ENCODE measurements around the gene CHRDL1. TPM values are rescaled to one million over a fixed set of nuclear protein-coding genes. Genes with fewer than 3 reads are reported as not detected.
"Not testable (repeated sequence)": the region's sequence is repeated elsewhere in the genome, so short reads cannot be mapped to it uniquely, and the experiment has no call there.

CHRDL1 gene
- total and polyA plus RNA-seq, 2 donors (not counting 1 experiment from before 2014, with no cell fraction given) = 4.5 to 10.1 TPM

GRCh38 chrX:110836001-110836400 lies 40.4 kb upstream of the CHRDL1 start:
- Histone ChIP-seq H3K79me2 (ENCODE audit: control insufficient read depth, insufficient read depth, low read length) (no peaks in the 10 kb centered on the region), H3K9me3 (ENCODE audit: control insufficient read depth, insufficient read depth, low read depth, low read length) (no peaks in the 10 kb centered on the region)

GRCh38 chrX:110825972-110826371 lies 30.4 kb upstream of the CHRDL1 start:
- H3K4me1 ChIP-seq (ENCODE audit: control insufficient read depth, extremely low read depth, insufficient read depth, low read length) = no peaks in the 10 kb centered on the region

More at GRCh38 chrX:110836001-110836400, 40.4 kb upstream of the CHRDL1 start:
- no peak for DNase-seq (ENCODE audit: low read depth in 2 of 2)
- Histone ChIP-seq H4K20me1 (ENCODE audit: control insufficient read depth, extremely low read depth, insufficient read depth, low read length) (no peaks in the 10 kb centered on the region), H2AFZ (ENCODE audit: low read length) (no peak overlapping the region), H3K4me3 (replicated peaks in 1 of 4; ENCODE audit: control extremely low read depth in 1 of 4, insufficient read depth in 1 of 4, low read depth in 3 of 4, low read length in 4 of 4) (no peak overlapping the region), H3K4me2 (ENCODE audit: extremely low read depth, insufficient read depth, low read length) (no peak overlapping the region), H3K36me3 (ENCODE audit: control insufficient read depth, insufficient read depth, low read length) (no peaks in the 10 kb centered on the region), H3K4me1 (ENCODE audit: control insufficient read depth, extremely low read depth, insufficient read depth, low read length) (no peaks in the 10 kb centered on the region), H3K27ac (ENCODE audit: insufficient read depth, low read length) (no peak overlapping the region), H3K27me3 (ENCODE audit: control insufficient read depth, insufficient read depth, low read length) (no peaks in the 10 kb centered on the region), H3K9ac (ENCODE audit: insufficient read depth, low read length) (no peak overlapping the region)
- TF ChIP-seq EZH2 (IDR thresholded peaks at IDR 0.05; ENCODE audit: low read length, missing control alignments) = no peak
- no peak for TF ChIP-seq CTCF (conservative IDR thresholded peaks at IDR 0.05 in 1 of 2, IDR thresholded peaks at IDR 0.05 in 1 of 2; ENCODE audit: low read depth in 1 of 2, low read length in 2 of 2)

GRCh38 chrX:110816543-110816942 lies 20.9 kb upstream of the CHRDL1 start:
- not testable (repeated sequence) for H2AFZ ChIP-seq (ENCODE audit: low read length); H3K9me3 ChIP-seq (ENCODE audit: control insufficient read depth, insufficient read depth, low read depth, low read length)

More at GRCh38 chrX:110825972-110826371, 30.4 kb upstream of the CHRDL1 start:
- DNase-seq (ENCODE audit: low read depth in 2 of 2) = no peak
- no peaks in the 10 kb centered on the region for H4K20me1 ChIP-seq (ENCODE audit: control insufficient read depth, extremely low read depth, insufficient read depth, low read length)
- no peaks in the 10 kb centered on the region for H3K36me3 ChIP-seq (ENCODE audit: control insufficient read depth, insufficient read depth, low read length)
- no peak overlapping the region for H3K9ac ChIP-seq (ENCODE audit: insufficient read depth, low read length)
- H3K9me3 ChIP-seq (ENCODE audit: control insufficient read depth, insufficient read depth, low read depth, low read length) = no peaks in the 10 kb centered on the region
- no peak overlapping the region for H3K4me2 ChIP-seq (ENCODE audit: extremely low read depth, insufficient read depth, low read length)
- no peaks in the 10 kb centered on the region for H3K27me3 ChIP-seq (ENCODE audit: control insufficient read depth, insufficient read depth, low read length)
- H3K27ac ChIP-seq (ENCODE audit: insufficient read depth, low read length) = no peak overlapping the region
- H3K4me3 ChIP-seq (replicated peaks in 1 of 4; ENCODE audit: control extremely low read depth in 1 of 4, insufficient read depth in 1 of 4, low read depth in 3 of 4, low read length in 4 of 4) = no peak overlapping the region
- no peak overlapping the region for H2AFZ ChIP-seq (ENCODE audit: low read length)
- TF ChIP-seq CTCF (conservative IDR thresholded peaks at IDR 0.05 in 1 of 2, IDR thresholded peaks at IDR 0.05 in 1 of 2; ENCODE audit: low read depth in 1 of 2, low read length in 2 of 2) (no peak), EZH2 (IDR thresholded peaks at IDR 0.05; ENCODE audit: low read length, missing control alignments) (no peak)
- no peaks in the 10 kb centered on the region for H3K79me2 ChIP-seq (ENCODE audit: control insufficient read depth, insufficient read depth, low read length)

More at GRCh38 chrX:110816543-110816942, 20.9 kb upstream of the CHRDL1 start:
- H3K4me3 ChIP-seq (replicated peaks in 1 of 4; ENCODE audit: control extremely low read depth in 1 of 4, insufficient read depth in 1 of 4, low read depth in 3 of 4, low read length in 4 of 4); H4K20me1 ChIP-seq (ENCODE audit: control insufficient read depth, extremely low read depth, insufficient read depth, low read length); H3K4me1 ChIP-seq (ENCODE audit: control insufficient read depth, extremely low read depth, insufficient read depth, low read length); H3K36me3 ChIP-seq (ENCODE audit: control insufficient read depth, insufficient read depth, low read length); H3K4me2 ChIP-seq (ENCODE audit: extremely low read depth, insufficient read depth, low read length); H3K27ac ChIP-seq (ENCODE audit: insufficient read depth, low read length); H3K79me2 ChIP-seq (ENCODE audit: control insufficient read depth, insufficient read depth, low read length); DNase-seq (ENCODE audit: low read depth in 2 of 2); H3K27me3 ChIP-seq (ENCODE audit: control insufficient read depth, insufficient read depth, low read length); H3K9ac ChIP-seq (ENCODE audit: insufficient read depth, low read length): not testable (repeated sequence)
